Osteocyte (in vitro differentiated cells): ENCODE measurements around the gene STIL. TPM values are rescaled to one million over a fixed set of nuclear protein-coding genes. Genes with fewer than 3 reads are reported as not detected.

ENCODE experiments used
- DNase-seq: peaks from one replicate; pipeline ENCODE4 v3.0.0; 2021; ENCODE audit warnings: mixed read lengths; ENCODE audit not compliant: unreplicated experiment; ENCODE audit errors: extremely low spot score
- H3K27ac Mint-ChIP-seq: one replicate; pipeline ENCODE4 v1.8.0; 2021; ENCODE audit warnings: mild to moderate bottlenecking, mixed read lengths; ENCODE audit not compliant: unreplicated experiment
- H3K27me3 Mint-ChIP-seq: one replicate; pipeline ENCODE4 v1.8.0; 2021; ENCODE audit warnings: mixed read lengths; ENCODE audit not compliant: unreplicated experiment
- H3K36me3 Mint-ChIP-seq: one replicate; pipeline ENCODE4 v1.8.0; 2021; ENCODE audit warnings: mixed read lengths; ENCODE audit not compliant: unreplicated experiment
- H3K4me1 Mint-ChIP-seq: one replicate; pipeline ENCODE4 v1.8.0; 2021; ENCODE audit warnings: mixed read lengths; ENCODE audit not compliant: unreplicated experiment
- H3K4me3 Mint-ChIP-seq: one replicate; pipeline ENCODE4 v1.8.0; 2021; ENCODE audit warnings: mild to moderate bottlenecking, moderate library complexity, mixed read lengths; ENCODE audit not compliant: unreplicated experiment
- H3K9me3 Mint-ChIP-seq: one replicate; pipeline ENCODE4 v1.8.0; 2021; ENCODE audit warnings: mixed read lengths; ENCODE audit not compliant: unreplicated experiment
- CTCF ChIP-seq: fragments of 200-600 bp; sonication (generic); IDR thresholded peaks from 2 replicates; pipeline ENCODE4 v1.5.0; 2021; ENCODE audit warnings: antibody characterized with exemption, mild to moderate bottlenecking, moderate library complexity
- total RNA-seq: library from RNA; stranded (reverse); gene quantifications from 2 replicates; pipeline ENCODE4 v1.2.1, GENCODE V29; 2021

STIL gene
- total RNA-seq, 1 donor from 2014 or later: 5.6 TPM

GRCh38 chr1:47213230-47213963, 100.5 kb downstream of the STIL start:
- peaks cover 26% of the 10 kb centered on the region for H3K27me3 Mint-ChIP-seq
- no peak overlapping the region for H3K4me3 Mint-ChIP-seq
- no peak for DNase-seq

GRCh38 chr1:47212636-47213229, 101.2 kb downstream of the STIL start:
- Mint-ChIP-seq H3K27ac (no peak overlapping the region), H3K9me3 (no peaks in the 10 kb centered on the region), H3K4me1 (no peaks in the 10 kb centered on the region), H3K27me3 (peaks cover 27% of the 10 kb centered on the region), H3K4me3 (no peak overlapping the region), H3K36me3 (no peaks in the 10 kb centered on the region)
- TF ChIP-seq CTCF: no peak
- DNase-seq: no peak

More at GRCh38 chr1:47213230-47213963, 100.5 kb downstream of the STIL start:
- Mint-ChIP-seq H3K4me1 (no peaks in the 10 kb centered on the region), H3K36me3 (no peaks in the 10 kb centered on the region), H3K9me3 (no peaks in the 10 kb centered on the region), H3K27ac (no peak overlapping the region)
- no peak for TF ChIP-seq CTCF

GRCh38 chr1:47211796-47212269, 102.1 kb downstream of the STIL start:
- no peak overlapping the region for H3K27ac Mint-ChIP-seq
- DNase-seq: no peak
- no peaks in the 10 kb centered on the region for H3K9me3 Mint-ChIP-seq
- no peak overlapping the region for H3K4me3 Mint-ChIP-seq
- no peak for TF ChIP-seq CTCF
- H3K36me3 Mint-ChIP-seq: no peaks in the 10 kb centered on the region
- peaks cover 22% of the 10 kb centered on the region for H3K27me3 Mint-ChIP-seq
- no peaks in the 10 kb centered on the region for H3K4me1 Mint-ChIP-seq

- Mint-ChIP-seq H3K27ac (no peak overlapping the region), H3K4me3 (no peak overlapping the region), H3K9me3 (no peaks in the 10 kb centered on the region), H3K4me1 (no peaks in the 10 kb centered on the region), H3K27me3 (peaks cover 25% of the 10 kb centered on the region), H3K36me3 (no peaks in the 10 kb centered on the region)
- TF ChIP-seq CTCF: no peak
- no peak for DNase-seq
These were observed 103.3 kb downstream of the STIL start for GRCh38 chr1:47210666-47211065.

- no peak for DNase-seq
- Mint-ChIP-seq H3K4me1 (no peaks in the 10 kb centered on the region), H3K36me3 (no peaks in the 10 kb centered on the region), H3K27ac (no peak overlapping the region), H3K4me3 (no peak overlapping the region), H3K27me3 (peaks cover 25% of the 10 kb centered on the region), H3K9me3 (no peaks in the 10 kb centered on the region)
- TF ChIP-seq CTCF: no peak
These were observed 104.1 kb downstream of the STIL start for GRCh38 chr1:47209725-47210325.
